GM12872 (cell line): ENCODE results near the gene MTHFD1.

Experiments used
- TF ChIP-seq, protein P1 (sequence below): IDR thresholded peaks from 3 replicates; pipeline ENCODE4 v1.5.1; 2011; ENCODE audit warnings: low read depth, mild to moderate bottlenecking, low read length, moderate library complexity; ENCODE audit not compliant: insufficient read depth

Gene MTHFD1

DNA sequence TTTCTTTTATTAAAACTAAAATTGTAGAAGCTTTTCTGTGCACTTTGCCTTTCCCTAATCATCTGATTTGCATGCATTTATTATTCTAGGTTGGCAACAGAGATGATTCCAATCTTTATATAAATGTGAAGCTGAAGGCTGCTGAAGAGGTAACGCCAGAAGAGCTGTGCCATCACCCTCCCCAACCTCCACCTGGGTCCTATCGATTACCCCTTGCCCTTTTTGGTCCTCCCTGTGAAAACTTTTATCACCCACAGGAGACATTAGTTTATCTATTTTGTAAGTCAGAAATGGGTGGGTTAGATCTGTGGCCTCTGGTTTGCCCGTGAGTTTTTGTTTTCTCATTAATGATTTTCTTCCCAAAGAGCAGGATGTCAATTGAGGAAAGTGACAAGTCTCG, 22.8 kb downstream of the MTHFD1 start:
- TF ChIP-seq, protein P1, sequence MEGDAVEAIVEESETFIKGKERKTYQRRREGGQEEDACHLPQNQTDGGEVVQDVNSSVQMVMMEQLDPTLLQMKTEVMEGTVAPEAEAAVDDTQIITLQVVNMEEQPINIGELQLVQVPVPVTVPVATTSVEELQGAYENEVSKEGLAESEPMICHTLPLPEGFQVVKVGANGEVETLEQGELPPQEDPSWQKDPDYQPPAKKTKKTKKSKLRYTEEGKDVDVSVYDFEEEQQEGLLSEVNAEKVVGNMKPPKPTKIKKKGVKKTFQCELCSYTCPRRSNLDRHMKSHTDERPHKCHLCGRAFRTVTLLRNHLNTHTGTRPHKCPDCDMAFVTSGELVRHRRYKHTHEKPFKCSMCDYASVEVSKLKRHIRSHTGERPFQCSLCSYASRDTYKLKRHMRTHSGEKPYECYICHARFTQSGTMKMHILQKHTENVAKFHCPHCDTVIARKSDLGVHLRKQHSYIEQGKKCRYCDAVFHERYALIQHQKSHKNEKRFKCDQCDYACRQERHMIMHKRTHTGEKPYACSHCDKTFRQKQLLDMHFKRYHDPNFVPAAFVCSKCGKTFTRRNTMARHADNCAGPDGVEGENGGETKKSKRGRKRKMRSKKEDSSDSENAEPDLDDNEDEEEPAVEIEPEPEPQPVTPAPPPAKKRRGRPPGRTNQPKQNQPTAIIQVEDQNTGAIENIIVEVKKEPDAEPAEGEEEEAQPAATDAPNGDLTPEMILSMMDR = no peak

DNA sequence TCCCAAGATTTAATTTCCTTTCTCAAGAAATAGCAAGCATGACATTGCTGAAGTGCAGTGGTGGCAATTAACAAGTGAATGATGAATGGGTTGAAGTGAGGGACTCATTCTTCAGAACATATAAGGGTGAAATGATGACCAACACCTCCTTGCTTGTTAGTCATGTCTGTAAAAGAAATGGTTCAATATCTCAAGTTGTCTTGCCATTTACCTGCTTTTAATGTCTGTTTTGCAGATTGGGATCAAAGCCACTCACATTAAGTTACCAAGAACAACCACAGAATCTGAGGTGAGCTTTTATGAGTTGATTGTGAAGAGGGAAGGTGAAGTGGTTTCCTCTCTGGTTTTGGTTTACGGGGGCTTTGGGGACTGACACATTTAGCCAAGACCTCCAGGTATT, 24.1 kb downstream of the MTHFD1 start:
- TF ChIP-seq, protein P1 = no peak

DNA sequence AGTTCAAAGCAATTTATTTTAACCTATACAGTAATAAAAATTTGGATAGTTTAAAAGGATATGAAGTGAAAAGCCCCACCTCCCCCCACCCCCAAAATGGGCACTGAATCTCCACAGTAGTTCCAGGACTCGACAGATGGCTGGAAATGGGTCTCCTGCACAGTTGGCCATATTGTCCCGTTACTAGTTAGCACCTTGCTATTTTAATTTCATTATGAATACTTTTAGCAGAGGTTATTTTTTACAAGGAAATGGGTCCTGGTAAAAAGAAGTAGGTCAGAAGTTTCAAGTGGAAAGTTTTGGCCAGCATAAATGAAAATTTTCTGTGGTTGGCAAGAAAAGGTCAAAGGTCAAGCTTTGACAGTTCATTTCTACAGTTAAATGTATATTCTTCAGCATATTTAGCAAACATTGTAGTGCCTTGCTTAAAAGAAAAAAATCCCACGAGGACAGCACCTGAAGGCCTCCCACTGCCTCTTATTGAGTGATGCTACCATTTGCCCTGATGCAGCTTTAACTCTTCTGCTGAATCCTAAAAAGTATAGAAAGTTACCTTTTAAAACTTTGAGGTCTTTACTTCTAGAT, 28.3 kb downstream of the MTHFD1 start:
- TF ChIP-seq, protein P1 = no peak

DNA sequence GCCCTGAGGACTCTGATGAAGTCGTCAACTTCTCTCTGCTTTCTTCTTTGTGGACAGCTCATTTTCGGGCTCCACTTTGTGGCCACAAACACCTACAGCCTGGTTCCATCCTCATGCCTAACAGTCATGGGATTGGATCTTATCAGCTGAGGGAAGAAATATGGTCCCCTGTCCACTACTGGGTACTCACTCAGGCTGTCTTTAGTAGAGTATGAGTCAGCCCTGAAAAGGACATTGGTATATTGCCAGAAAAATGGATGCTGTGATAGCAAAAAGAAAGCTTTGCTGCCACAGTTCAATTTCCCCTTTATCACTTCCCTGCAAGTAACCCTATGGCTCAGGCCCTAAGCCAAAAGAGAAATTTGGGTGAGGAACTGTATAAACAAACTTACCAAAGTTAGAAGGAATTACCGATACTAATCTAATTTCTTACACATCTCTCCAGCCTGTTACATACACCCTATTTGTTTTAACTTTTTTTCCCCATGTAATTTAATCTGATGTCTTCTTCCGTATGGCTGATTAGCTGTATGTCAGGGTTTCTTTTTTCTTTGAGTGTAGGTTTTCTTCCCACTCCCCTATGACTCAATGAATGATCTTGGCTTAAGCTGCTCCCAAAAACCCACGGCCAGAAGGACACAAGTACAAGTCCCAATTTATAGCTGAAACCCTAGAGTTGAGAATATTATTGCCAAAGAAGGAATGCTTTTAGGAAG, 29.1 kb downstream of the MTHFD1 start:
- TF ChIP-seq, protein P1 = no peak

DNA sequence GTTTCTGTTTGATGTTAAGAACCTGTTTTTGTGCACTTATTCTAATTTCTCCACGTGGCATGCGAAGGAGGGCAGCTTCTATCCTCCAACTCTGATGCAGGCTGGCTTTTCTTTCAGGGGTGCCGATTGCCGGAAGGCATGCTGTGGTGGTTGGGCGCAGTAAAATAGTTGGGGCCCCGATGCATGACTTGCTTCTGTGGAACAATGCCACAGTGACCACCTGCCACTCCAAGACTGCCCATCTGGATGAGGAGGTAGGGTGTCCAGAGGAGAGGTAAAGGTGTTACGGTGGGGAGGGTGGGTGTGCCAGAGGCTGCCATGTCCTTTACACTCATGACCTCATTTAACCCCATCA, 29.6 kb downstream of the MTHFD1 start:
- TF ChIP-seq, protein P1 = no peak

DNA sequence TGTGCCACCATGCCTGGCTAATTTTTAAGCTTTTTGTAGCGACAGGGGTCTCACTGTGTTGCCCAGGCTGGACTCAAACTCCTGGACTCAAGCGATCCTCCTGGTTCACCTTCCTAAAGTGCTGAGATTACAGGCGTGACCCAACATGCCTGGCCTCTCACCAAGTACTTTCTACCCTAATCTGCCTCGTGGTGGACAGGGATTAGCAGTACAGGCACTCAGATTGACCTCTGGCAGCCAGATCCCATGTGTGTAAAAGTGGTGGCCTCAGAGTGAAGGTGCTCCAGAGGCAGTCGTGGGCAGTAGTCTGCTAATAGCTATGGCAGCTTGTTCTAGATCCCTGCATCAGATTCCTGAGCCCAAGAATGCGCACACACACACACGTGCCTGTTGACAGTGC, 30.9 kb downstream of the MTHFD1 start:
- TF ChIP-seq, protein P1 = no peak

DNA sequence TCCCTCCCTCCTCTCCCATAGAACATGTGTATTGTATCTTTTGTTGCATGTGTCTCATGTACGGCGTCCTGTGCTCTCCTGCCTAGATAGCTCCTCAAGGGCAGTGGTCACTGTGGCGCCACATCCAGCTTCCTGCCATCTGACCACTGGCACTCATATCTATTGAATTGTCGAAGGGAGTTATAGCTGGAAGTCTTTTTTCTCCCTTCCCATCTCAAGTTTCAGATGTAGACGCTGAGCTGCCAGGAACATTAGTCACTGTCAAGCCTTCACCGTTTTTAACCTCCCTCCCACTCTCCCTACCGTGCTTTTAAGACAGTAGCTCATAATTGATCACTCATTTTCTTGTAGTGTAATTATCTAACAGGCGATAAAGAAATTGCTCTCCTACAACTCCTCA, 33.0 kb downstream of the MTHFD1 start:
- TF ChIP-seq, protein P1 = no peak
